Hindlimb muscle (tissue), 1 donor: Measurements from ENCODE around the gene PALM3. TPM values are rescaled to one million over a fixed set of nuclear protein-coding genes. Genes with fewer than 3 reads are reported as not detected.
"Not testable (repeated sequence)": the region's sequence is repeated elsewhere in the genome, so short reads cannot be mapped to it uniquely, and the experiment has no call there.

Source experiments
- DNase-seq: peaks from one replicate; pipeline ENCODE4 v3.0.0-alpha.2; 2013
- polyA plus RNA-seq: library from polyadenylated mRNA; unstranded; fragments of 120-200 nt; gene quantifications from one replicate; pipeline ENCODE4 v1.2.1, GENCODE V29; 2013; ENCODE audit not compliant: insufficient read length

The PALM3 gene
- polyA plus RNA-seq, 1 donor: 0.45 TPM

DNA sequence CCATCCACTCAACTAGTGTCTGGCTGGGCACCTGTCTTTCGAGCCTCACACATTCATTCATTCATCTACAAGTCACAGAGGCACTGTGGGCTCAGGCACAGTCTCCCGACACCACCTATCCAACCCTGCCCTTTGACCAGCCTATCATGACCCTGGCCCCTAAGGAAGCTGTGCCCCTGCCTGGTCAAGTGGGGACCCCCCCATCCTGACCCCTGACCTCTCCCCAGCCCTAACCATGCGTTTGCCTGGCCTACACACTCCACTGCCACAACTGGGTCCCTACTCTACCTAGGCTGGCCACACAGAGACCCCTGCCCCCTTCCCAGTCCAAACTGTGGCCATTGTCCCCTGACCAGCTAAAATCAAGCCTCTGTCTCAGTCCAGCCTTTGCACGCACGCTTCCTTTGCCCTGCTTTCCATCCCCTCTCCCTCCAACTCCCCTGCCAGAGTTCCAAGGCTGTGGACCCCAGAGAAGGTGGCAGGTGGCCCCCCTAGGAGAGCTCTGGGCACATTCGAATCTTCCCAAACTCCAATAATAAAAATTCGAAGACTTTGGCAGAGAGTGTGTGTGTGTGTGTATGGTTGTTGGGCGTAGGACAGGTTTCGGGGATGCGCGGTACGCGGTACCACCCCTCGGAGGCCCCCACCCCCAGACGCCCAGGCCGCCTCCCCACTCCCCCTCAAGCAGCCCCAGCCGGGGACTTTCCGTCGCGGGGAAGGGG is 30.7 kb downstream of the PALM3 start:
- DNase-seq: no peak

DNA sequence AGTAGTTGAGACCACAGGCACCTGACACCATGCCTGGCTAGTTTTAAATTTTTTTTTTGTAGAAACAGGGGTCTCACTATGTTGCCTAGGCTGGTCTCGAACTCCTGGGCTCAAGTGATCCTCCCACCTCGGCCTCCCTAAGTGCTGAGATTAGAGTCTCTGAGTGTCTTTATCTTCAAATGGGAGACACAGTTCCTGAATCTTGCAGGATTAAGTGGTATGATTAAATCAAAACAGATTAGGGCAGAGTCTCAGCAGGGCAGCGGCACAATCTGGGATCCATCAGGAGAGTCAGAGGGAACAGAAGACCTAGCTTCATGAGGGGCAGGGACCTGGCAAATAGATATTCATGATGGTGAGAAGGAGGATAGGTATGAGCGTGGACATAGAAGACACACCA is 33.0 kb downstream of the PALM3 start:
- DNase-seq: no peak

DNA sequence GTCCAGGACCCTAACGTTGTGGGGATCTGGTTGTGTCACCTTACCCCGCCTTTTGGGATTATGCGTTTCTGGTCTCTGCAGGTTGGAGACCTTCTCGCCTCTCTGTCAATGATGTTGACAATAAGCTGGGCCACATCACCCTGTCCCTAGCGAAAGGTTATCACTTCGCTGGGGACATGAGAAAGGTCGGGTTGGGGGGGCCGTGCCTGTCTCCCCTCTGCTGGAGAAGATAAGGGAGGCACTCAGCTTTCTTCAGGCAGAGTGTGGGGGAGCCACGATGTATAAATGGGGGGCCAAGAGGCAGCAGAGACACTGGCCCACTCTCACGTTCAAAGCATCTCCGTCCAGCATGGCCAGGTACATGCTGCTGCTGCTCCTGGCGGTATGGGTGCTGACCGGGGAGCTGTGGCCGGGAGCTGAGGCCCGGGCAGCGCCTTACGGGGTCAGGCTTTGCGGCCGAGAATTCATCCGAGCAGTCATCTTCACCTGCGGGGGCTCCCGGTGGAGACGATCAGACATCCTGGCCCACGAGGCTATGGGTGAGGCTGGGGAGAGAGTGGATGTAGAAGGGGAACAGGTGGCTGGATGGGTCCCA is 33.9 kb downstream of the PALM3 start, which contains the start of gene RLN3:
TSS of gene RLN3 (plus strand) at position 293 of the 595 bp plus-strand sequence. CDS start at position 350, 57 bp downstream.
- no peak for DNase-seq

DNA sequence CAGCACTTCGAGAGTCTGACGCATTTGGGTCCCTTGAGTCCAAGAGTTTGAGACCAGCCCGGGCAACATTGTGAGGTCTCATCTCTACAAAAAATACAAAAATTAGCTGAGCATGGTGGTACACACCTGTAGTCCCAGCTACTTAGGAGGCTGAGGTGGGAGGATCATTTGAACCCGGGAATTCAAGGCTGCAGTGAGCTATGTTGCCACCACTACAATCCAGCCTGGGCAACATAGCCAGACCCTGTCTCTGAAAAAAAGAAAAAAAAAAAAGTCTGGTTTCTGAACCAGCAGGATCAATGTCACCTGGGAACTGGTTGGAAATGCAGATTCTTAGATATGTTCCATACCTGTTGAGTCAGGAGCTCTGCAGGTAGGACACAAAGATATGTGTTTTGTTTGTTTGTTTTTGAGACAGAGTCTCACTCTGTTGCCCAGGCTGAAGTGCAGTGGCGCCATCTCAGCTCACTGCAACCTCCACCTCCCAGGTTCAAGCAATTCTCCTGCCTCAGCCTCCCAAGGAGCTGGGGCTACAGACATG is 35.2 kb downstream of the PALM3 start:
- DNase-seq: not testable (repeated sequence)

DNA sequence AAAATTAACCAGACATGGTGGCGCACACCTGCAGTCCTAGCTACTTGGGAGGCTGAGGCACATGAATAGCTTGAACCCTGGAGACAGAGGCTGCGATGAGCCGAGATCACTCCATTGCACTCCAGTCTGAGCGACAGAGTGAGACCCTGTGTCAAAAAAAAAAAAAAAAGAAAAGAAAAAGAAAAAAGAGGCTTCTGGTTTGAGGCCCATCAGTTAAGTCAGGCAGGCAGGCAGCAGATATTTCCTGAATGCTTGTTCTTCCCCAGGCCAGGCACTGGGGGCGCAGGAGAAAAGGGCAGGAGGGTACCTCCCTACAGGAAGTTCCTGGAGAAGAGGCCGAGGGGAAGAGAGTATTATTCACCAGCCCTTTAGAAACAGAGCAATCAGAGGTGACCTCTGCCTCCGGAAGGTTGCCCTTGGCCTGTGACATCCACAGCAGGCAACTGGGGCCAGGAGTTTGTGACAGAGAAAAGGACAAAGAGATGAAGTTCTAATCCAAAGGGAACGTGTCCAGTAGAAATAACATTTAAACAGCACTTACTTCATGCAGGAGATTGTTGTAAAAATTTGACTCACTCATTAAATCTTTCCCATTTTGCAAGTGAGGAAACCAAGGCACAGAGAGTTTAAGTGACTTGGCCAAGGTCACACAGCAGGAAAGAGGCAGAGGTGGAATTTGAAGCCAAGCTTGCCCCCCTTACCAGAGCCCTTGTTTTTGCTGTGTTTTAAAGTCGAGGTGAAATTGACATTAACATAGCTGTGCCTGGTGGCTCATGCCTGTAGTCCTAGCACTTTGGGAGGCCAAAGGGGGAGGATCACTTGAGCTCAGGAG is 38.3 kb downstream of the PALM3 start:
- DNase-seq: no peak

DNA sequence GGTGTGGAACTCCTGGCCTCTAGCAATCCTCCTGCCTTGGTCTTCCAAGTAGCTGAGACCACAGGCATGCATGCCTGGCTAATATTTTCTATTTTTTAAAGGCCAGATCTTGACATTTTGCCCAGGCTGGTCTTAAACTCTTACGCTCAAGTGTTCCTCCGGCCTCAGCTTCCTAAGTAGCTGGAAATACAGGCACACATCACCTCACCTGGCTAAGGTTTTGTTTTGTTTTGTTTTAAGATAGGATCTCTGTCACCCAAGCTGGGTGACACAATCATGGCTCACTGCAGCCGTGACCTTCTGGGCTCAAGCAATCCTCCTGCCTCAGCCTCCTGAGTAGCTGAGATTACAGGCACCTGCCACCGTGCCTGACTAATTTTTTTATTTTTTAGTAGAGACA is 39.4 kb downstream of the PALM3 start:
- DNase-seq: no peak

DNA sequence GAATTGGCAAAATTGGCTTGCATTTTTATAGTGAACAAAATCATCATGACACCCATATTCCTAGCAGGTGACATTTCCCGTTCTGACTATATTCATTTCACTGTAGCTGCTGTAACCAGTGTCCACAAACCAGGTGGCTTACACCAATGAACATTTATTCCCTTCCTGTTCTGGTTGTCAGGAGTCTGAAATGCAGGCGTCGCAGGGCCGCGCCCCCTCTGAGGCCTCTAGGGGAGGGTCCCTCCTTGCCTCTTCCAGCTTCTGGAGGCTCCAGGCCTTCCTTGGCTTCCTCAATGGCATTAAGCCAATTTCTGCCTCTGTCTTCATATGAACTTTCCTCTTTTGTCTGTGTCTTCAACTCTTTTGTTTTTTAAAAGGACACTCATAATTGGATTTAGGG is 40.4 kb downstream of the PALM3 start:
- DNase-seq: no peak

DNA sequence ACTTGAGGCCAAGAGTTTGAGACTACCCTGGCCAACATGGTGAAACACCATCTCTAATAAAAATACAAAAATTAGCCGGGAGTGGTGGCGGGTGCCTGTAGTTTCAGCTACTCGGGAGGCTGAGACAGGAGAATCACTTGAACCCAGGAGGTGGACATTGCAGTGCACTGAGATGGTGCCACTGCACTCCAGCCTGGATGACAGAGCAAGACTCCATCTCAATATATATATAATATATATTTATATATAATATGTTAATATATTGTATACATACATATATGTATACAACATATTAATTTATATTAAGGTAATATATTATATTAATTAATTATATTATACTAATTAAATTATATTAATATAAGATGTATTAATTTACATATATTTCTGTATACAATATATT is 42.1 kb downstream of the PALM3 start:
- DNase-seq: not testable (repeated sequence)

DNA sequence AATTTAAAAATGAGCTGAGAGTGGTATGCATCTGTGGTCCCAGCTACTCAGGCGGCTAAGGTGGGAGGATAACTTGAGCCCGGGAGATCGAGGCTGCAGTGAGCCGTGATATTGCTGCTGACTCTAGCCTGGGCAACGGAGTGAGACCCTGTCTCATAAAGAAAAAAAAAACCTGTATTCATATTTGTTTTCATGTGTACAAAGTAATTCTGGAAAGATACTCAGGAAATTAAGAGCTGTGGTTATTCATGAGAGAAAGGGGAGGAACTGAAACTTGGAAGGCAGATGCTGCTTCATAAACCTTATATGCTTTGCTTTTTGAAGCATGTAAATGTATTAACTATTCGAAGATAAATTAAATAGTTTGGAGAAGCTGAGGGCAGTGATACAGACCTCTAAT is 42.8 kb downstream of the PALM3 start:
- DNase-seq: no peak

DNA sequence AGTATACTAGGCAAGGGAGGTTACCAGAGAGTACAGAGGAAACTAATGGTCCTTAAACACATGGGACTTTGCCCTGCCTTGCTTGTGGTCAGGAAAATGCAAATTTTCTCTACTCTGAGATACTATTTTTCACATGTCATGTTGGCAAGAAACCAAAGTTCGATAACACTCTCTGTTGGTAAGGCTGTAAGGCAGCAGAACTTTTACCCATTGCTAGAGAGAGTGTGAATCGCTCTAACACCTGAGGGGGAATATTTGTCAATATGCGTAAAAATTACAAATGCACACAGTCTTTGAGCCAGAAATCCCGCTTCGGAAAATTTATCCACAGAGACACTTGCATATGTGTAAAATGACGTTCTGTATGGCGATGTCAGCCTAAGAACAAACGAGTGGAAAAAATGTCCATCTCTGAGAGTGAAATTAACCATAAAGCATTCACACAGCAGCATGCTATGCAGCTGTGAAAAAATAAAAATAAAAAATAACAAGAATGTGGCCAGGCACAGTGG is 46.3 kb downstream of the PALM3 start:
- no peak for DNase-seq

DNA sequence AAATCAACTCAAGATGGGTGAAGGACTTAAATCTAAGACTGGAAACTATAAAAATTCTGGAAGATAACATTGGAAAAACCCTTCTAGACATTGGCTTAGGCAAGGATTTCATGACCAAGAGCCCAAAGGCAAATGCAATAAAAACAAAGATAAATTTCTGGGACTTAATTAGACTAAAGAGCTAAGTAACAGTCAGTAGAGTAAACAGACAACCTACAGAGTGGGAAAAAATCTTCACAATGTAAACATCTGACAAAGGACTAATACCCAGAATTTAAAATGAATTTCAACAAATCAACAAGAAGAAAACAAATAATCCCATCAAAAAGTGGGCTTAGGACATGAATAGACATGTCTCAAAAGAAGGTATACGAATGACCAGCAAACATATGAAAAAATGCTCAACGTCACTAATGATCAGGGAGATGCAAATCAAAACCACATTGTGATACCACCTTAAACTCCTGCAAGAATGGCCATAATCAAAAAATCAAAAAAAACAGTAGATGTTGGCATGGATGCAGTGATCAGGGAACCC is 49.4 kb downstream of the PALM3 start:
- no peak for DNase-seq

DNA sequence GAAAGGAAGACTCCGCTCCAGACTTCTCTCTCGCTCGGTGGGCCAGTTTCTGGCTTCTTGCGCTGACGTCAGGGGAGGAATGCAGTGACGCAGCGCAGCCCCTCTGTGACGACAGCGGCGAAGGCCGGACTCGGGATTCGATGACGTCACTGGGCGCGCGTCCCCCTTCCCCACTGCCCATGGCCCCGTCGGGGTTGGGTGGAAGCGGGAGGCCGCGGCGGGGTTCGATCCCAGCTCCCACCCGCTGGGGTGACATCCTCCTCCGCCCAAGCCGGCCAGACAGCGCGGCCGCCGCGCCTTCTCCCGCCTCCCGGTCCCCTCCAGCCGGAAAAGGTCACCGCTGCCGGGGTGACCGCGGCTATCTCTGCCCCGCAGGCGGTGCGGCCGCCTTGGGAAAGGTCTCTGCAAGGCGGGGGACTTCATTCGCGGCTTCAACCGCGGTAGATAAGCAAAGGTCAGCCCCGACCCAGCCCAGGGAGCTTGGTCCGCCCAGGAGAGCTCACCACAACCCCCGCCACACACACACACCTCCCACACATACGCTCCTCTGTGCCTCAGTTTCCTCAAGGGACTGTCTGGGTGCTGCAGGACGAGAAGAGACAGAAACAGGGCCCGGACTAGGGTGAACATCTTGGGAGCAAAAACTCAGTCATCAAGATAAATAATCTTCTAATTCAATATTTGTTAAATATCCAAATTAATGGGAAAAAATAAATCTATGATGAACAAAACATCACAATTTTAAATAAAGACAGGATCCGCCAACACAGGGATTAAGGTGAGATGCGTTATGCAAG is 54.9 kb downstream of the PALM3 start:
- no peak for DNase-seq

DNA sequence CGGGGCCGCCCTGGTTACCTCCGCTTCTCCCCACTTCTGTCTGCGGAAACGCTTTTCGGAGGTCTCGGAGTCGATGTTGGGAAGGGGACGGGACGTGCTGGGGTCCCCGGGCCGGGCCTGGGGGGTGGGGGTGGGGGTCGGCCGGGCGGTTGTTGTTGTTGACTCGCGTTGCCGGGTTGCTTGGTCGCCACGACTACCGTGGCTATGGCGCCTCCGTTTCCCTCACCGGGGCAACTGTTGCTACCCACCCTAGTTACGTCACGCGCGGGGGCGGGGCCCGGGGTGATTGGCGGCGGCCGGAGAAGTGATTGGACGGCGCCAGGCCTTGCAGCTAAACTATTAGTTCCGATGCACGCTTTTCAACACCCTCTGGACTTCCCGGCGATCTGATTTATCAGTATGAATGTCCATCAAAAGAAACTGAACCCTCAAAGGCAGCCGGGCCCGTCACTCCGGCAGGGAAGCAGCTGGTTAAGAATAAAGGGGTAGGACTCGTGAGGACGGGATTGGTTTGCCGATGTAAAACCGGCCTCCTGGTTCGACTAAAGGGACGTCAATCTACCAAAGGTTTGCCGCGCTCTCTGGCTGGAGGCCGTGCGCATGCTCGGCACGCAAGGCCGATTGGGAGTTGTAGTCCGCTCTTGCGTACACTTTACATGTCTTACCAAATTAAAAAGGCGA is 55.7 kb downstream of the PALM3 start, which contains the start of gene RFX1:
TSS of gene RFX1 (minus strand) at position 236 of the 681 bp plus-strand sequence. CDS start 12,477 bp downstream, outside the sequence.
- peak; percentile 99 for DNase-seq

DNA sequence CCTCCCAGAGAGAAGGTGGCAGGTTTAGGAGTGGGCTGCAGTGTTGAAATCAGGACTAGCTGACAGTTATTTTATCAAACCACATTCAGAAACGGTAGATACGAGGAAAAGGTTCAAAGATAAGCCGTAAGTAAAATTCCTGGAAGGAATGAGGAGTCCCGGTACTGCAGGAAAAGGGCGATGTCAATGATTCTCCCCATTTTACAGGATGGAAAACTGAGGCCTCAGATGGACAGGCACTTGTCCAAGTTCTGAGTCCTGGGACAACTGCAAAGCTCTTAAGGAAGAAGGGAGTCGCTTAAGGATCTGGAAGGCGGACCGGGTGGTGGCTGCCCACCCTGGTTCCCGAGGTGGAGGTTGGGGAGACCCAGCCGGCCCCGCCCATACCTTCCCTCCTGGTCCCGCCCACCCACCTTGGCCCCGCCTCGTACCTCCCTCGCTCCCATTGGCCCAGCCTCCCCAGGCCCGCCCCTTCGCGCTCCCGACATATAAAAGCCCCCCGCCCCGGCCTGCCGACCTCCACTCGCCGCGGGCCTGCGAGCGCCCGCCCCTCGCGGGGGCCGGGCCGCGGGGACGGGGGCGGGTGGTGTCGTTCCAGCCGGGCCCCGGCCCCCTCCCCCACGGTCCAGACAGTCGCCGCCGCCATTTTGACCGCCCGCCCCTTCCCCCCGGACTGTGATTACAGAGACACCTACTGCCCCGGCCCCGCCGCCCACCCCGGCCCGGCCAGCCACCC is 56.4 kb downstream of the PALM3 start:
- DNase-seq: peak; percentile 87

DNA sequence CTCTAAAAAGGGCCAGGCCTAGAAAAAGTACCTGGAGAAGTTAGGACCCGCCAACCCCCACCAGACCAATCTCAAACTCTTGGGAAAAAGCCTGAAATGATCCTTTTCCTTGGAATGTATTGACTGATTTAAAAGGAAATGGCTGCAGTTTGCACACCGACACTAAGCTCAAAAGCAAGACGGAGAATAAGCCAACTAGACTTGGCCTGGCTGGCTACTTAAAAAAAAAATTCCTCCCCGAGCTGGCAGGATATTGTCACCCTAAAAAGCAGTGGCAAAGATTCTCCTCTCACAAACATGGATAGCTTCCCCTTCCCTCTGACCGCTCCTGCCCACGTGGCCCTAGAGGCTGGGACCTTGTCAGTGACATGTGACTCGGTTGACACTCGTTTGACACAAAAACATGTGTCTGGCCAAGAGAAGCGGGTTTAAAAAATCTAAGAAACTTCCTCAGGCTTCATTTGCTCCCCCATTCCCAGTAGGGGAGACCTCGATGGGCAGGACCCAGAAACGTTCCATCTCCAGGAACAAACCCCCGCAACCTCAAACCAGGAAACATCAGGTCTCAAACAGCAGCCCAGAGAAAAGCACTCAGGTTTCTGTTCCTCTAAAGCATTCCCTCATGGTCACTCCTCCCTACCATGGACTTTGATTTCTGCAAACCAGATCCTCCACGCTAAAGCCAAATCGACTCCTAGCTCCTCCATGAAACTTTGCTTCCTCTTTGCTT is 57.1 kb downstream of the PALM3 start:
- DNase-seq: peak; percentile 47
